Lower leg skin (tissue), 4 donors: ENCODE measurements around the gene COX14. TPM values are rescaled to one million over a fixed set of nuclear protein-coding genes. Genes with fewer than 3 reads are reported as not detected.

Source experiments
- DNase-seq, 2 donors: peaks; one replicate each; pipeline ENCODE4 v3.0.0-alpha.2; 2019; ENCODE audit warnings: low spot score in 2 of 2
- H3K4me3 ChIP-seq: fragments of 200-600 bp; sonication (generic); 2 replicates; pipeline ENCODE4 v1.5.1; 2017; ENCODE audit warnings: mild to moderate bottlenecking, low read depth; ENCODE audit not compliant: poor library complexity, severe bottlenecking
- CTCF ChIP-seq, 3 donors: fragments of 450-650 bp; IDR thresholded peaks; one replicate each; pipeline ENCODE4 v1.5.1; 2016; ENCODE audit warnings: antibody characterized with exemption in 3 of 3, mild to moderate bottlenecking in 3 of 3, moderate library complexity in 2 of 3
- POLR2A ChIP-seq, 2 donors: fragments of 450-650 bp; IDR thresholded peaks; one replicate each; pipeline ENCODE4 v1.6.1; 2016 to 2017; ENCODE audit warnings: antibody characterized with exemption in 2 of 2, mild to moderate bottlenecking in 1 of 2, moderate library complexity in 1 of 2
- WGBS, 2 donors: methylation state at CpG; one replicate each; pipeline ENCODE4 v1.1.5; 2018; 5-methylcytosine and 5-hydroxymethylcytosine counted together
- intact Hi-C: fragments of 100-400 bp; cut with DNase I; formaldehyde crosslinking; loops from one replicate; pipeline ENCODE4 v1.15.0; 2023; ENCODE audit warnings: low total_unique reads
- total RNA-seq, 4 donors: library from RNA; depleted of rRNA; stranded (reverse); fragments of >200 nt; gene quantifications; one replicate each; pipeline ENCODE4 v1.1.0, GENCODE V29; 2016

The COX14 gene
- total RNA-seq, 4 donors from 2014 or later, result 29.0 to 52.1 (median 36.8) TPM

- TF ChIP-seq CTCF (IDR thresholded peaks at IDR 0.05), result no peak
- TF ChIP-seq POLR2A (IDR thresholded peaks at IDR 0.05), result no peak
- H3K4me3 ChIP-seq, result no peak overlapping the region
- intact Hi-C loops, result no loop called here
- 87 to 88% methylated on average over 6 of the region's 6 CpGs for WGBS, 2 donors
- no peak for DNase-seq
These were observed 14.1 kb upstream of the COX14 start for GRCh38 chr12:50097952-50098351.

- no peak overlapping the region for H3K4me3 ChIP-seq
- DNase-seq, result no peak
- TF ChIP-seq CTCF (IDR thresholded peaks at IDR 0.05), result no peak
- TF ChIP-seq POLR2A (IDR thresholded peaks at IDR 0.05), result no peak
- 36 to 37% methylated on average over 5 of the region's 5 CpGs for WGBS, 2 donors
- intact Hi-C loops, result no loop called here
These were observed 12.6 kb upstream of the COX14 start for GRCh38 chr12:50099302-50100008.

- no peak overlapping the region for H3K4me3 ChIP-seq
- WGBS, 2 donors, result 88 to 89% methylated on average over 3 of the region's 3 CpGs
- DNase-seq, result no peak
- intact Hi-C loops, result no loop called here
- TF ChIP-seq CTCF (IDR thresholded peaks at IDR 0.05) (no peak), POLR2A (IDR thresholded peaks at IDR 0.05) (no peak)
These were observed 11.5 kb upstream of the COX14 start for GRCh38 chr12:50100561-50100960.

- DNase-seq, result no peak
- no peak for TF ChIP-seq CTCF (IDR thresholded peaks at IDR 0.05)
- TF ChIP-seq POLR2A (IDR thresholded peaks at IDR 0.05), result no peak
- 72 to 86% methylated on average over 3 of the region's 3 CpGs for WGBS, 2 donors
- intact Hi-C loops, result no loop called here
- no peak overlapping the region for H3K4me3 ChIP-seq
These were observed 10.4 kb upstream of the COX14 start for GRCh38 chr12:50101663-50102062.

- no peak for TF ChIP-seq CTCF (IDR thresholded peaks at IDR 0.05)
- TF ChIP-seq POLR2A (IDR thresholded peaks at IDR 0.05), result no peak
- intact Hi-C loops, result no loop called here
- 67 to 84% methylated on average over 2 of the region's 2 CpGs for WGBS, 2 donors
- H3K4me3 ChIP-seq, result no peak overlapping the region
- DNase-seq, result no peak
These were observed 9.9 kb upstream of the COX14 start for GRCh38 chr12:50102131-50102531.
